ENCODE results near the gene TCF19.

- TF ChIP-seq CTCF (IDR thresholded peaks at IDR 0.05) (no peak), EP300 (IDR thresholded peaks at IDR 0.05) (no peak), POLR2A (IDR thresholded peaks at IDR 0.05) (no peak)
Measured at GRCh38 chr6:31142361-31142761, 16.0 kb upstream of the TCF19 start.
